ENCODE measurements around the gene ICE1.
"Not testable (repeated sequence)": the region's sequence is repeated elsewhere in the genome, so short reads cannot be mapped to it uniquely, and the experiment has no call there.

ICE1 gene

GRCh38 chr5:5499442-5499841, 77.0 kb downstream of the ICE1 start:
- no peak overlapping the region for H3K4me3 ChIP-seq (ENCODE audit: low read depth, low read length)
- no peak for TF ChIP-seq CTCF (IDR thresholded peaks at IDR 0.05; ENCODE audit: insufficient read depth, low read depth, low read length, missing control alignments)
- DNase-seq (ENCODE audit: low read depth): no peak

GRCh38 chr5:5504325-5504724, 81.8 kb downstream of the ICE1 start:
- no peak for TF ChIP-seq CTCF (IDR thresholded peaks at IDR 0.05; ENCODE audit: insufficient read depth, low read depth, low read length, missing control alignments)
- no peak for DNase-seq (ENCODE audit: low read depth)
- H3K4me3 ChIP-seq (ENCODE audit: low read depth, low read length): no peak overlapping the region

GRCh38 chr5:5505815-5506214, 83.3 kb downstream of the ICE1 start:
- no peak overlapping the region for H3K4me3 ChIP-seq (ENCODE audit: low read depth, low read length)
- no peak for DNase-seq (ENCODE audit: low read depth)
- TF ChIP-seq CTCF (IDR thresholded peaks at IDR 0.05; ENCODE audit: insufficient read depth, low read depth, low read length, missing control alignments): no peak

GRCh38 chr5:5508391-5508790, 85.9 kb downstream of the ICE1 start:
- TF ChIP-seq CTCF (IDR thresholded peaks at IDR 0.05; ENCODE audit: insufficient read depth, low read depth, low read length, missing control alignments): no peak

GRCh38 chr5:5511904-5512416, 89.5 kb downstream of the ICE1 start:
- TF ChIP-seq CTCF (IDR thresholded peaks at IDR 0.05; ENCODE audit: insufficient read depth, low read depth, low read length, missing control alignments): no peak
- no peak overlapping the region for H3K4me3 ChIP-seq (ENCODE audit: low read depth, low read length)
- DNase-seq (ENCODE audit: low read depth): no peak

More at GRCh38 chr5:5508391-5508790, 85.9 kb downstream of the ICE1 start:
- no peak overlapping the region for H3K4me3 ChIP-seq (ENCODE audit: low read depth, low read length)
- no peak for DNase-seq (ENCODE audit: low read depth)

- no peak for TF ChIP-seq CTCF (IDR thresholded peaks at IDR 0.05; ENCODE audit: insufficient read depth, low read depth, low read length, missing control alignments)
- H3K4me3 ChIP-seq (ENCODE audit: low read depth, low read length): no peak overlapping the region
- DNase-seq (ENCODE audit: low read depth): no peak
These were observed 90.1 kb downstream of the ICE1 start for GRCh38 chr5:5512543-5512942.

- DNase-seq (ENCODE audit: low read depth); H3K4me3 ChIP-seq (ENCODE audit: low read depth, low read length): not testable (repeated sequence)
These were observed 98.1 kb downstream of the ICE1 start for GRCh38 chr5:5520622-5521021.
